Measurements from ENCODE around the gene MTERF4. TPM values are rescaled to one million over a fixed set of nuclear protein-coding genes. Genes with fewer than 3 reads are reported as not detected.

The MTERF4 gene
- polyA plus RNA-seq, 2 of the 4 experiments (the other 2 are of a cell fraction): 44.9 to 47.1 TPM

DNA sequence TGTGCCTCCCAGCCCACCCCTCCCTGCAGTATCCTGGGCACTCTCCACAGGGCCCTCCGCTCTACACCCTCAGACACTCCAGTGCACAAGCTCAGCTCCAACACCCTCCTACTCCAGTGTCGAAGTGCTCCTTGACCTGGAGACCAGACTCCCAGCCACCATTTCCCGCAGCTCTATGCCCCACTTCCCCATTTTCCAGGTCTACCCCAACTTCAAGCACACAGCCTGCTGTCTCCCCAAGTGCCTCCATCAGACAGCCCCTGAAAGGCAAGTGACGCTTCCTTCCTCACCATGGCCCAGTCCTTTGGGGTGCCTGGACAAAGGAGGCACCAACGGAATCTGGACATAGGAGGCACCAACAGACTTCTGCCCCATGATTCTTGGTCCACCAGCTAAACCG lies 40.0 kb upstream of the MTERF4 start:
- no peak overlapping the region for H3K4me3 ChIP-seq
- TF ChIP-seq, protein P1, sequence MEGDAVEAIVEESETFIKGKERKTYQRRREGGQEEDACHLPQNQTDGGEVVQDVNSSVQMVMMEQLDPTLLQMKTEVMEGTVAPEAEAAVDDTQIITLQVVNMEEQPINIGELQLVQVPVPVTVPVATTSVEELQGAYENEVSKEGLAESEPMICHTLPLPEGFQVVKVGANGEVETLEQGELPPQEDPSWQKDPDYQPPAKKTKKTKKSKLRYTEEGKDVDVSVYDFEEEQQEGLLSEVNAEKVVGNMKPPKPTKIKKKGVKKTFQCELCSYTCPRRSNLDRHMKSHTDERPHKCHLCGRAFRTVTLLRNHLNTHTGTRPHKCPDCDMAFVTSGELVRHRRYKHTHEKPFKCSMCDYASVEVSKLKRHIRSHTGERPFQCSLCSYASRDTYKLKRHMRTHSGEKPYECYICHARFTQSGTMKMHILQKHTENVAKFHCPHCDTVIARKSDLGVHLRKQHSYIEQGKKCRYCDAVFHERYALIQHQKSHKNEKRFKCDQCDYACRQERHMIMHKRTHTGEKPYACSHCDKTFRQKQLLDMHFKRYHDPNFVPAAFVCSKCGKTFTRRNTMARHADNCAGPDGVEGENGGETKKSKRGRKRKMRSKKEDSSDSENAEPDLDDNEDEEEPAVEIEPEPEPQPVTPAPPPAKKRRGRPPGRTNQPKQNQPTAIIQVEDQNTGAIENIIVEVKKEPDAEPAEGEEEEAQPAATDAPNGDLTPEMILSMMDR (IDR thresholded peaks at IDR 0.05): no peak
- TF ChIP-seq SMC3 (IDR thresholded peaks at IDR 0.05) (no peak), POLR2A (IDR thresholded peaks at IDR 0.05; ENCODE audit: low read length) (no peak), ZC3H11A (IDR thresholded peaks at IDR 0.05) (no peak), RAD21 (conservative IDR thresholded peaks at IDR 0.05 in 1 of 2, IDR thresholded peaks at IDR 0.05 in 1 of 2) (no peak), ZSCAN20 (CRISPR knock-in tag; IDR thresholded peaks at IDR 0.05) (no peak), EHMT2 (IDR thresholded peaks at IDR 0.05; ENCODE audit: low read depth) (no peak), NPAS2 (CRISPR knock-in tag; IDR thresholded peaks at IDR 0.05; ENCODE audit: borderline replicate concordance) (no peak), EHF (CRISPR knock-in tag; IDR thresholded peaks at IDR 0.05) (no peak), KDM1A (IDR thresholded peaks at IDR 0.05; ENCODE audit: low read depth) (no peak), MAZ (IDR thresholded peaks at IDR 0.05; ENCODE audit: borderline replicate concordance, low read depth, low read length) (no peak), EP300 (IDR thresholded peaks at IDR 0.05) (no peak), CHD4 (IDR thresholded peaks at IDR 0.05; ENCODE audit: borderline replicate concordance) (no peak), HOXB13 (CRISPR knock-in tag; IDR thresholded peaks at IDR 0.05; ENCODE audit: low read depth) (no peak), GATA3 (IDR thresholded peaks at IDR 0.05; ENCODE audit: borderline replicate concordance) (no peak), RARB (CRISPR knock-in tag; IDR thresholded peaks at IDR 0.05) (no peak)
- TF ChIP-seq, protein P2, sequence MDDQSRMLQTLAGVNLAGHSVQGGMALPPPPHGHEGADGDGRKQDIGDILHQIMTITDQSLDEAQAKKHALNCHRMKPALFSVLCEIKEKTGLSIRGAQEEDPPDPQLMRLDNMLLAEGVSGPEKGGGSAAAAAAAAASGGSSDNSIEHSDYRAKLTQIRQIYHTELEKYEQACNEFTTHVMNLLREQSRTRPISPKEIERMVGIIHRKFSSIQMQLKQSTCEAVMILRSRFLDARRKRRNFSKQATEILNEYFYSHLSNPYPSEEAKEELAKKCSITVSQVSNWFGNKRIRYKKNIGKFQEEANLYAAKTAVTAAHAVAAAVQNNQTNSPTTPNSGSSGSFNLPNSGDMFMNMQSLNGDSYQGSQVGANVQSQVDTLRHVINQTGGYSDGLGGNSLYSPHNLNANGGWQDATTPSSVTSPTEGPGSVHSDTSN (IDR thresholded peaks at IDR 0.05): no peak
- TF ChIP-seq, protein P3, sequence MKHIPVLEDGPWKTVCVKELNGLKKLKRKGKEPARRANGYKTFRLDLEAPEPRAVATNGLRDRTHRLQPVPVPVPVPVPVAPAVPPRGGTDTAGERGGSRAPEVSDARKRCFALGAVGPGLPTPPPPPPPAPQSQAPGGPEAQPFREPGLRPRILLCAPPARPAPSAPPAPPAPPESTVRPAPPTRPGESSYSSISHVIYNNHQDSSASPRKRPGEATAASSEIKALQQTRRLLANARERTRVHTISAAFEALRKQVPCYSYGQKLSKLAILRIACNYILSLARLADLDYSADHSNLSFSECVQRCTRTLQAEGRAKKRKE (CRISPR knock-in tag; IDR thresholded peaks at IDR 0.05; ENCODE audit: low read depth): no peak
- FAIRE-seq (no peak), DNase-seq (ENCODE audit: low read depth in 1 of 2, low spot score in 1 of 2) (no peak), ATAC-seq (no peak)
- H3K27ac ChIP-seq: no peak overlapping the region
- no peaks in the 10 kb centered on the region for H3K4me1 ChIP-seq
- 96% methylated on average over 5 of the region's 6 CpGs for WGBS (ENCODE audit: missing lambda C conversion rate)
- POLR2A ChIA-PET: no interaction called here
- H3K9me3 ChIP-seq: no peaks in the 10 kb centered on the region
- H3K4me2 ChIP-seq: no peak overlapping the region
- CTCF ChIA-PET: no interaction called here

DNA sequence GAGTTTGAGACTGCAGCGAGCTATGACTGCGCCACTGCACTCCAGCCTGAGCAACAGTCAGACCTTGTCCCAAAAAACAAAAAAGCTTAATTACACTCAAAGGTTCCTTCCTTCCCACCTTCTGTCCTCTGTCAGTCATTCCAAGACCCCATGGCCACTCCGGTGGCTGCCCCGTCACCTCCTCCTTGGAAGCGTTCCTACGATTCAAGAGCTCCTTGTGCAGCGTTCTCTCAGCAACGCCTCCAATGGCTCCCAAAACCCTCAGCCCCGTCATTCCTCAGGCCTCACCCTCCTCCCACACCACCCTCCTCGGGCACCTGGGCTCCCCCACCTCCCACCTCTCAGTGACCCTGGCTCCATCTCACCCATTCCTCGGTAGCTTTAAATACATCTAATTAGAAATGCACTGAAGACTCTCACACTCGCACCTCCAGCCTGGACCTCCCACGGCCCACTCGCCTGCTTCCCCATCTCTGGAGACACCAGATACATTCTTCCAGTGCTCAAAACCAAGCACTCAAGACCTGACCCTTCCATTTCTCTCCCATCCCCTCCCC lies 39.2 kb upstream of the MTERF4 start:
- CTCF ChIA-PET: interaction anchor here (0.6 to 1.9 kb wide), 2 partner anchors 8 to 75 kb away, joined by 3 to 4 read pairs; partner anchors contain the start of gene PASK
- no peaks in the 10 kb centered on the region for H3K4me1 ChIP-seq
- POLR2A ChIA-PET: no interaction called here
- no peak overlapping the region for H3K4me3 ChIP-seq
- TF ChIP-seq, protein P4, sequence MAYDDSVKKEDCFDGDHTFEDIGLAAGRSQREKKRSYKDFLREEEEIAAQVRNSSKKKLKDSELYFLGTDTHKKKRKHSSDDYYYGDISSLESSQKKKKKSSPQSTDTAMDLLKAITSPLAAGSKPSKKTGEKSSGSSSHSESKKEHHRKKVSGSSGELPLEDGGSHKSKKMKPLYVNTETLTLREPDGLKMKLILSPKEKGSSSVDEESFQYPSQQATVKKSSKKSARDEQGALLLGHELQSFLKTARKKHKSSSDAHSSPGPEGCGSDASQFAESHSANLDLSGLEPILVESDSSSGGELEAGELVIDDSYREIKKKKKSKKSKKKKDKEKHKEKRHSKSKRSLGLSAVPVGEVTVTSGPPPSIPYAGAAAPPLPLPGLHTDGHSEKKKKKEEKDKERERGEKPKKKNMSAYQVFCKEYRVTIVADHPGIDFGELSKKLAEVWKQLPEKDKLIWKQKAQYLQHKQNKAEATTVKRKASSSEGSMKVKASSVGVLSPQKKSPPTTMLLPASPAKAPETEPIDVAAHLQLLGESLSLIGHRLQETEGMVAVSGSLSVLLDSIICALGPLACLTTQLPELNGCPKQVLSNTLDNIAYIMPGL (CRISPR knock-in tag; IDR thresholded peaks at IDR 0.05; ENCODE audit: borderline replicate concordance): no peak
- TF ChIP-seq, protein P5, sequence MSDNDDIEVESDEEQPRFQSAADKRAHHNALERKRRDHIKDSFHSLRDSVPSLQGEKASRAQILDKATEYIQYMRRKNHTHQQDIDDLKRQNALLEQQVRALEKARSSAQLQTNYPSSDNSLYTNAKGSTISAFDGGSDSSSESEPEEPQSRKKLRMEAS (IDR thresholded peaks at IDR 0.05): no peak
- no peak overlapping the region for H3K27ac ChIP-seq
- WGBS (ENCODE audit: missing lambda C conversion rate): 97% methylated on average over 14 of the region's 14 CpGs
- ATAC-seq: no peak
- H3K4me2 ChIP-seq: no peak overlapping the region
- no peak for FAIRE-seq
- no peak for DNase-seq (ENCODE audit: low read depth in 1 of 2, low spot score in 1 of 2)
- H3K9me3 ChIP-seq: no peaks in the 10 kb centered on the region
